Measurements from ENCODE around the gene LDLR.
"Not testable (repeated sequence)": the region's sequence is repeated elsewhere in the genome, so short reads cannot be mapped to it uniquely, and the experiment has no call there.

LDLR gene

DNA sequence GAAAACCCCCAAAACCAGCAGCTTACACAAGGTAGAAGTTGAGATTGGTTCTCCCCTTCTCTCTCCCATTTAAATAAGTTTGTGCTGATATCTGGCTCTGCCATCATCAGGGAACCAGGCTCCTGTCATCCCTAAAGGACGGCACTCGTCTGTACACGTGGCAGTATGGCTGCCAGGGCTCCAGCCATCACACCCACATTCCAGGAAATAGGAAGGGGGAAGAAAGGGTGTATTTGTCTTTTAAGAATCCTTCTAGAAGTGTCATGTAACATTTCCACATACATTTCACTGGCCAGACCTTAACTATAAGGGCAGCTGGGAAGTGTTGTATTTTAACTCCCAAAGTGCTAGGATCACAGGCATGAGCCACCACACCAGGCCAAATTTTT is 56.3 kb downstream of the LDLR start:
- DNase-seq: no peak

DNA sequence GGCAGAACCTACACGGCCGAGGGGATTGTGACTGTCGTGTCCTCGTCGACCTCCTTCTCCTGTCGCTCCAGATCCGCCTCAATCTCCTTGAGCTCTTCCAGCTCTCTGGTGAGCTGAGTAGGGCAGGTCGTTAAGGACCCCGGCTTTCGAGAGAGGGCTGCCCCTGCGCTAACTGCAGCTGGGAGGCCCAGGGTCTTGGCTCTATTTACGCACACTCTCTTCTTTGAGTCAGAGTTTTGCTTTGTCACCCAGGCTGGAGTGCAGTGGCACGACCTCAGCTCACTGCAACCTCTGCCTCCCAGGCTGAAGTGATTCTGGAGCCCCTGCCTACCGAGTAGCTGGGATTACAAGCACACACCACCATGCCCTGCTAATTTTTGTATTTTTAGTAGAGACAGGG is 58.7 kb downstream of the LDLR start:
- DNase-seq: no peak

DNA sequence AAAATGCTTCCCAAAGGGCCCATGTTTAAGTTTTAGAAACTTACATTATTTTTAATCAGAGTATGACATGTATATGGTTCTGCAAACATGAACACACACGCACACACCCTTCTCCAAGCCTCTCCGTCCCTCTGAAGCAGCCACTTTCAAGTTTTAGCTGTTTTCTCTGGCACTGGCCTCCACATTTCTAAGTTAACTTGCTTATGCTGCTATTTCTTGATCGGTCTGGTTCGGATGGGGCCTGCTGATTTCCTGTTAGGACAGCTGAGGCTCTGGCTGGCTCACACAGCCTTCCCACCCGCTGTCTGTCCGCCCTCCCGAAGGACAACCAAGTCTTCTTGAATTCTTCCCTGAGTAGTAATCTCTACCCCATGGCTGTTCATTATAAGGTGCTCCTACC is 61.9 kb downstream of the LDLR start:
- DNase-seq: no peak

DNA sequence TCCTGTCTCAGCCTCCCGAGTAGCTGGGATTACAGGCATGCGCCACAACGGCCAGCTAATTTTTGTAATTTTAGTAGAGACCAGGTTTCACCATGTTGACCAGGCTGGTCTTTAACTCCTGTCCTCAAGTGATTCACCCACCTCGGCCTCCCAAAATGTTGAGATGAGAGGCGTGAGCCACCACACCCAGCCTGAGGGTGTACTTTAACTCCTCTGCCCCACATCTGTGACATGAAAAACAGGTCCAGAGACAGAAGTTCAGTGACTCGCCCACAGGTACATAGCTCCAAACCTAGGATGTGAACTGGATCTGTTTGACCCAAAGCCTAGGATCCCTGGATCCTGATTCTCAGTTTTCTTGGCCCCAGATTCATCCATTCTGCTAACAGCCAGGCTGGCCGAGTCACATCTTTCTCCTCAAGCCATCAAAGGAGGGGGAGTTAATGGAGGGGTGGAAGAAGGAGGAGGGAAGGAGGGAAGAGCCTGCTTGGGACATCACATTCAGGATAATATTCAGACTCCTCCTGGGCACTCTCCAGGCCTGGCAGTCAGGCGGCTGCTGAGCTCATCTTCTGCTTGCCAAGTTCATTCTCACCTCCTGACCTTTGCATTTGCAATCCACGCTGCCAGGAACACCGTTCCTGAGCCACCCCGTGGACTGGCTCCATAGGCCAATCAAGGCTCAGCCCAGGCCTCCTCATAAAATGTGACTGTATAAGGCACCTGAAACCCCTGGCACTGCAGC is 63.2 kb downstream of the LDLR start:
- no peak for DNase-seq

DNA sequence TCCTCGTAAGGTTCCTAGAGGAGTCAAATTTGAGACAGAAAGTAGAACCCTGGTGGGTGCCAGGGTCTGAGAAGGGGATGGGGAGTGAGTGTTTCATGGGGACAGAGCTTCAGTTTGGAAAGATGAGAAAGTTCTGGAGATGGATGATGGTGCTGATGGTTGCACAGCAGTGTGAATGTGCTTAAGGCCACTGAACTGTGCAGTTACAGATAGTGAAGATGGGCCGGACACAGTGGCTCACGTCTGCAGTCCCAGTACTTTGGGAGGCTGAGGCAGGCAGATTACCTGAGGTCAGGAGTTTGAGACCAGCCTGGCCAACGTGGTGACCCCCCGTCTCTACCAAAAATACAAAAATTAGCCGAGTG is 65.4 kb downstream of the LDLR start:
- DNase-seq: no peak

DNA sequence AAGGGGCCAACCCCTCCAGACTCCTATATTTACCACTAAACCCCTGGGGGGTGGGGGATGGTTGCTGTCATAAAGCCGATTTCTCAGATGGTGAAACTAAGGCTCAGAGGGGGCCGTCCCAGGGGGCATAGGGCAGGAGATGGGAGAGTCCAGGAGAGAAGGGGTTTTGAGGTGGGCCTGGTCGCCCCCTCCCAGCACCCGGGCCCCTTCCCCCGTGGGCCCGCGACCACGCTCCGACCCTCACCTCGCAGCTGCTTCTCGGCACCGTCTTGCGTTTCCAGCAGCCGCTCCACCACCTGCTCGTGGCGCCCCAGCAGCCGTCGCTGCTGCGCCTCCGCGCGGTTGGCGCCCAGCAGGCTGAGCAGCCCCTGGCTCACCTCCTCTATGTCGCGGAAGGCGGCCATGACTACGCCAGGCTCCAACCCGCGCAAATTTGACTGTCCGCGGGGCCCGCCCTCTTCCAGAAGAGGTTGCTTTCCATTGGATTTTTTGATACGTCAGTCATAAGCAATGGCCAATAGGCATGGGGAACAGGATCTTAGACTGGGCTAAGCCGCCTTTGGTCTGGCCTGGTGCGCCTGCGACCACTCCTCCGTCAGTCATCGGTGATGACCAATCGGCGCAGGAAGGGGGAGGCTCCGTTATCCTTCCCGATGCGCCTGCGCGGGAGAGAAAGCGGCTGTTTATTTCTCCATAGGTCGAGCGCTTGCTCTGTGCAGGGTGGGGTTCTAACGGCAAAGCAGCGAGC is 66.3 kb downstream of the LDLR start, which contains the start of gene SPC24:
Gene SPC24, minus strand, starts transcription at position 410 of the 748 bp plus-strand sequence. Its CDS starts 6 bp downstream, at position 404.
- peak; percentile 86 for DNase-seq

DNA sequence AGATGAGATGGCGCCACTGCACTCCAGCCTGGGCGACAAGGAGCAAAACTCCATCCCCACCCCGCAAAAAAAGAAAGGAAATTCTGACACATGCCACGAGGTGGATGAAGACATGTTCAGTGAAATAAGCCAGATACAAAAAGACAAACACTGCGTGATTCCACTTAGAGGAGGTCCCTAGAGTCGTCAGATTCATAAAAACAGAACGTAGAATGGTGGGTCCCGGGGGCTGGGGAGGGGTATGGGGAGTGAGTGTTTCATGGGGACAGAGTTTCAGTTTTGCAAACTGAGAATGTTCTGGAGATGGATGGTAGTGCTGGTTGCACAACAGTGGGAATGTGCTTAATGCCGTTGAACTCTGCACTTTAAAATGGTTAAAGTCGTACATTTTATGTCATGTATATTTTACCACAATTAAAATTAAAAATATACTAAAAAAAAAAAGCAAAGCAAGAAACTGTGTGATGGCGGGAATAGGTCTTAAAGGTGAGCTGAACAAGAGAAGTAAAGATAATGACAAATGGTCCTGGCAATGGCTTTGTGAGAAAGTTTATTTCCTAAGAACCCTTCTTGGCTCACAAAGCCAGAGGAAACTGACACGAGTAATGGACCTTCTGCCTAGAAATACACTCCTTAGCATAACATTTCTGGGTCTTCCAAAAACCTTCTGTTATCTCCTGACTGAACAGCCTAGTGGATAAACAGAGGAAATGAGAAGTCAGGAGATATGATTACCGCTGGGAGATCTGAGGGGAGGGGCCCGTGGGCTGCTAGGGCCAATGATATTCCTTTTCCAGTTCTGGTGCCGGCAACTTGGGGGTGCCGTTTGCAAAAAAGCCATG is 70.6 kb downstream of the LDLR start:
- DNase-seq: no peak

DNA sequence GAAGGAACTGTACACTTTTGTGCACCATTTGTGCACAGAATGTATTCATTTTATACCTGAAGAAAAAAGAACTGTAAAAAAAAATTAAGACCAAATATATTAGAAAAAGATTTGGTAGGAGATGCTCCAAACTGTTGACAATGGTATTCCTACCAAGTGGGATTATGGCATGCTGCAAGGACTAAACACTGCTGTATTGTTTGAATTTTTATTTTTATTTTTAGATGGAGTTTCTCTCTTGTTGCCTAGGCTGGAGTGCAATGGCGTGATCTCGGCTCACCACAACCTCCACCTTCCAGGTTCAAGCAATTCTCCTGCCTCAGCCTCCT is 71.1 kb downstream of the LDLR start:
- DNase-seq: not testable (repeated sequence)

DNA sequence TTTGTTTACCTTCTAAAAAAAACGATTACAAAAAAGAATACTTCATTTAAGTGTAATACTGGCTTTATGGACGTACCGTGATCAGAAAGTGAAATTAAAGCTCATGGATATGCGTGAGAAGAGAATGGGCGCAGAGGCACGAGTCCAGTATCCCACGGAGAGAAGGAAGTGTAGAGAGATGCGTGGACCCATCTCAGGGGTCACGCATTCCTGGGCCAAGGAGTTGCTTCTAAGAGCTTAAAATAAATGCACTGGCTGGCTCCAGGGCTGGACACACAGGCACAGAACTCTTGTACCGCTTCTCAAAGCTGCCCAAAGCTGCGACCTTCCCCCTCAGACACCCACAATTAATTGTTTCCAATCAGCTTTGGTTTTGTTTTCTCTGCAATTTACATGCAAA is 75.0 kb downstream of the LDLR start:
- DNase-seq: no peak

DNA sequence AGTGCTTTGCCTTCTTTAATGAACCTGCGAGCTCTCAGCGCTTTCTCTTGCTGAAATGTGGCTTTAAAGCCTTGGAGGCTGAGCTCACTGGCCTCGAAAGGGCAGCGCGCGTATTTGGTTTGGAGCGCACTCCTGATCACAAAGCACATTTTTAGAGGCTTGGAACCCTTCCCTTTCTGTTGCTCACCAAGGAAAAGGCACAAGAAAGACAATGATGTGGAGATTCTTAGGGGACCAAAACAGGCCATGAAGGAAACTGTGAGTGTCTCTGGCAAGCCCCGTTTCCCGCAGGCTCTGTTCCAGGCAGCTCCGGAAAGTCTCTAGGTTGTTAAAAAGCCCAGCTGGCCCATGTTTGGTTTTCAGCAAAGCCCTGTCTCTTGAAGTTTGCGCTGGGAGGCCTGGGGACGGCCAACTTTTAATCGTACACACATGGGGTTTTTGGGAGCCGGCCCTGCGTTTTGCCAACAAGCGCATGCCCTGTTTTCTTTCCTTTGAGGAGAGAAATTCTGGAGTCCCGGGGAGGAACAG is 75.7 kb downstream of the LDLR start:
- no peak for DNase-seq

DNA sequence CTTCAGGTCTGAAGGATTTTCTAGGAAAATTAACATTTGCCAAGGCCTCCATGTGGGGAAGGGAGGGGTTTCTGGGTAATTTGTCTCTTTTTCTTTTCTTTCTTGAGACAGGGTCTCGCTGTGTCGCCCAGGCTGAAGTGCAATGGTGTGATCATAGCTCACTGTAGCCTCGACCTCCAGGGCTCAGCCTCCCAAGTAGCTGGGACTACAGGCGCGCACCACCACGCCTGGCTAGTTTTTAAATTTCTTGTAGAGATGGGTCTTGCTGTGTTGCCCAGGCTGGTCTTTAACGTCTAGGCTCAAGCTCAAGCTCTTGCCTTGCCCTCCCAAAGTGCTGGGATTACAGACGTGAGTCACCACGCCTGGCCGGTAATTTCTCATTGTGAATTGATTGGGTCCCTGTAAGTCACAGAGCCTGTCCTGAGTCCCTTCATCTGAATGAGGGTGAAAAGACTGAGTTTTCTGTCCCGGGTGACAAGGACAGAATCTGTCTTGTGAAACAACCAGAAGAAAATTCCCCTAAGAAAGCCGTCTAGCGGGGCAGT is 76.3 kb downstream of the LDLR start:
- no peak for DNase-seq

DNA sequence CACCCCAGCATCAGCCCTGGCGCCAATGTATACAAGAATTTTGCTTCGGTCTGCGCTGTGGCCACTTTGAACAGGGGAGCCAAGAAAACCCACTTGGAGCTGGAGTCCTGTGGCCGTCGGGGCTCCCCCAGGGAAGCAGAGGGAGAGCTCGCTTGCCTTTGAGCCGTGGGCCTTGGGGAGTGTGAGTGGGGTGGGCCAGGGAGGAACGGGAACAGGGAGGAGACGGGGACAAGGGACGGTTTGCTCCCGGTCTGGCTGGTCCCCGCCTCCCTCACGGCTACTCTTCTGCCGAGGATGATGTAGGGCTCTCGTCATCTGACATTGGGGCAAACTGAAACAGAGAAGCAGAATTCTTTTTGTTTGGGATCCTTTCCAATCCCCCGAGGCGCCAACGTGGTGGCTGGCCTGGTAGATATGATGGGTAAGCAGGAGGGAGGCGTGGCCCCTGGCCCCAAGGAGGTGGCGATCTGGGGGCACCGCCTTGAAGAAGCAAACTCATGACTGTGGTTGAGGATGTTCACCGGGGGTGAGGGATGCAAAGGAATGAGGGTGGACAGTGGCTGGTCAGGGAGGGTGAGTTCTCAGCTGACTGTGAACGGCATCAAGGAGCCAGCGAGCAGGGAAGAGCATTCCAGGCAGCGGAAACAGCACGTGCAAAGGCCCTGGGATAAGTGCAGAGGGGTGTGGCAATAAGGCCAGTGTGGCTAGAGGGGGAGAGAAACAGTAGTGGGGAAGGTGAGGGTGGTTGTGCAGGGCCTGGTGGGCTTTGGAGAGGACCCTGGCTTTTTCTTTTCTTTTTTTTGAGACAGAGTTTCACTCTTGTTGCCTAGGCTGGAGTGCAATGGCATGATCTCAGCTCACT is 77.2 kb downstream of the LDLR start:
- no peak for DNase-seq

DNA sequence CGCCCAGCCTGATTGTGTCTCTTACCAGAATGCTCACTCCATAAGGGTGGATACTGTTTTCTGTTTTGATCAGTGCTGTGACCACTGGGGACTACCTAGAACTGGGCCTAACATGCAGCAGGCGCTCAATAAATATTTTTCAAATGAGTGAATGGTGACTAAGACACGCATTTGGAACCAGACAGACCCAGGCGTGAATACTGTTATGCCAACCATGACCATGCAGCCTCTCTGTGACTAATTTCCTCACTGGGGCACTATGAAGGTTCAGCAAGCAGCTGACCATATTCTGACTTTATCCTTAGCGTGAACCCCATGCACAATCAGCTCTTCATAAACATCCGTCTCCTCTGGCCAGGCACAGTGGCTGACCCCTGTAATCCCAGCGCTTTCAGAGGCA is 79.3 kb downstream of the LDLR start:
- DNase-seq: no peak

DNA sequence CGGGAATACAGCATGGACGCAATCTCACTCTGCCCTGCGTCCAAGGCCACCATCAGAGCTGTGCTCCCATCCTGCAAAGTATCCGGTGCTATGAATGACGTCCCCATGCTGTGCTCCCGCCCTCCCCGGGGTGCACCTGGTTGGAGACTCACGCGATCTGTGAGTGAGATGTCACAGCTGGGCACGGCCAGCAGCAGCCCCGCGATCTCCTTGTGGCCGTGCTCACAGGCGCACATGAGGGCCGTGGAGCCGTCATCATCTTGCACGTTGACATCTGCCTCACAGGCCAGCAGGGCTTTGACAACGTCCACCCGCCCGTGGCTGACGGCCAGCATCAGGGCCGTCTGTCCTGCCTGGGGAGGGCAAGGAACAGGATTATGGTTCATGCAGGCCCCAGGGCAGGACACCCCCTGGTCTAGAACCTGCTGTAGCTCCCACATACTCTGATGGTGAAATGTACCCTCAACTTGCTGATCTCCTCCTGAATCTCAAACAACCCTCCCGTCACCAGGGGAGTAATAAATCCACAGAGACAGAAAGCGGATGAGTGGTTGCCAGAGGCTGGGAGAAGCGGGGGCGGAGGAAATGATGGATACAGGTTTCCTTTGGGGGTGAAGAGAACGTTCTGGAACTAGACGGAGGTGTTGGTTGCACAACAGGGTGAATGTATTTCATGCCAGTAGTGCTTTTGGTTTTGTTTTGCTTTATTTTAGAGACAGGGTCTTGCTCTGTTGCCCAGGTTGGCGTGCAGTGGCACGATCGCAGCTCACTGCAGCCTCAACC is 80.8 kb downstream of the LDLR start:
- no peak for DNase-seq

DNA sequence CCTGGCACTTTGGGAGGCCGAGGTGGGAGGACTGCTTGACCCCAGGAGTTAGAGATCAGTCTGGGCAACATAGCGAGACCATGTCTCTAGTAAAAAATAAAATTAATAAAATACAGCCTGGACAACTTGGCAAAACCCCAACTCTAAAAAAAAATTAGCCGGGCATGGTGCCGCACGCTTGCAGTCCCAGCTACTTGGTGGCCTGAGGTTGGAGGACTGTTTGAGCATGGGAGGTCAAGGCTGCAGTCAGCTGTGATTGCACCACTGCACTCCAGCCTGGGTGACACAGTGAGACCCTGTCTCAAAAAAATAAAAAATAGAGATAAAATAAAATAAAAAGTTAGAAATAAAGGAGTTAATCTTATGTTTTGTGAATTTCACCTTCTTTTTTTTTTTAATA is 81.9 kb downstream of the LDLR start:
- no peak for DNase-seq

DNA sequence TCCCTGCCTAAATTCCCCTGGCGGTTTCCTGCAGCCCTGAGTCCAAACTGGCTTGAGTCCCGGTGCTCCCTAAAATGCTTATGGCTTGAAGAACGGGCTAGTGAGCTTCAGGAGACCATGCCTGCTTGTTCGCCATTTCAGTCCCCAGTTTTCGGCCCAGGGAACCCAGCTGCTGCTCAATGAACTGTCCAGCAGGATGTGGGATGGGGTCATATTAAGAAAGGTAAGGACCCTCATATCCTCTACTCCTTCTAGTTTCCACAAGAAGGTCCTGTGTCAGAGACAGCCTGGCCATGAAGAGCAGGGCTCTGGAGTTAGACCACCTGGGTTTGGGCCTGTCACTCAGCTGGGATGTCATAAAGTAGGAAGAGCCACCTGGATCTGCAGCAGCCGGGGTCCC is 83.3 kb downstream of the LDLR start:
- DNase-seq: no peak

DNA sequence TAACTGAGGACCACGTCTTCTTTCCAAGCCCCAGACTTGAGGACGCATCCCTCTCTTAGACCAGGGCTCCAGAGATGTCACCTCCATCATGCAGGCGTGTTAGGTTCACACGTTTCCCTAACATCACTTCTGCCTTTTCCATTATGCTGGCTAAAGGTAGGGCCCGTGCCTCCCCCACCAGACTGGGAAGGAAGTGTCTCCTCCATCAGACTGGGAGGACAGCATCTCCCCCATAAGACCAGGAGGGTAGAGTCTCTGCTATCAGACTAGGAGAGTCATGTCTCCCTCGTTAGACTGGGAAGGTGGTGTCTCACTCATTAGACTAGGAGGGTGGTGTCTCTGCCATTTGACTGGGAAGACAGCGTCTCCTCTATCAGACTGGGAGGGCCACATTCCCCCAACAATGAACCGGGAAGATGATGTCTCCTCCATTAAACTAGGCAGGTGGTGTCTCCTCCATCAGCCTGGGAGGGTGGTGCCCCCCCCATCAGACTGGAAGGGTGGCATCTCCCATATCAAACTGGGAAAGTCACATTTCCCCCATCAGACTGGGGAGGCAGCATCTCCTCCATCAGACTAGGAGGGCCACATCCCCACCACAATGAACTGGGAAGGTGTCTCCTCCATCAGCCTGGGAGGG is 84.4 kb downstream of the LDLR start:
- no peak for DNase-seq

DNA sequence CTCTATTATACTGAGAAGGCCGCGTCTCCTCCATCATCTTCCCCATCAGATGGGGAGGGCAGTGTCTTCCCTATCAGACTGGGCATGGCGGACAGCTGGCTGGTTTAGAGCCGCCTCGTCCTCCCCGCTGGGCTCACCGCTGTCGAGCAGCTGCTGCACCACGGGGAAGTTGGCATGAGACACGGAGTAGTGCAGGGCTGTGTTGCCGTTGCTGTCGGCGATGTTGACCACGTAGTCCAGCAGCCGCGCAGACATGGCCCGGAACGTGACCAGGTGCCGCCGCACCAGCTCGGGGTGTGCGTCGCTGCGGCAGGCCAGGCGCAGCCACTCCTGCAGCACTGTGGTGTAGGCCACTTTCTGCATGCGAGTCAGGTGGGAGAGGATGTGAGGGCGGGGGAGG is 85.1 kb downstream of the LDLR start:
- DNase-seq: no peak

DNA sequence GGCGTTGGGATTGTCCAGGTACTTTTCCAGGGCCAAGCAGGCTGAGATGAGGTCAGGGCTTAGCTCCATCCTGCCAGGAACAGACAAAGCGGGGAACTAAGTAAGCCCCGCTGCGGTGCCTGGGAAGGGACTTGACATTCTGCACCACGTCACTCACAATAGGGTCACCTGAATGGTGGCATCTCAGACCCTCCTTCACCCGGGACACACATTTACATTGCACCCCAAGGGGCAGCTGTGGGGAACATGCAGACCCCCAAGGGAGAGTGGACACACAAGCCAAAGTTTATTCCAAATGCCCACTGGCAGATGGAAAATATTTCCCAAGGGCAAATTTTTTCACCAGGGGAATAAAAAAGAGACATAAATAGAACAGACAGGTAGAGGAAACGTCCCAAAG is 86.7 kb downstream of the LDLR start:
- no peak for DNase-seq

DNA sequence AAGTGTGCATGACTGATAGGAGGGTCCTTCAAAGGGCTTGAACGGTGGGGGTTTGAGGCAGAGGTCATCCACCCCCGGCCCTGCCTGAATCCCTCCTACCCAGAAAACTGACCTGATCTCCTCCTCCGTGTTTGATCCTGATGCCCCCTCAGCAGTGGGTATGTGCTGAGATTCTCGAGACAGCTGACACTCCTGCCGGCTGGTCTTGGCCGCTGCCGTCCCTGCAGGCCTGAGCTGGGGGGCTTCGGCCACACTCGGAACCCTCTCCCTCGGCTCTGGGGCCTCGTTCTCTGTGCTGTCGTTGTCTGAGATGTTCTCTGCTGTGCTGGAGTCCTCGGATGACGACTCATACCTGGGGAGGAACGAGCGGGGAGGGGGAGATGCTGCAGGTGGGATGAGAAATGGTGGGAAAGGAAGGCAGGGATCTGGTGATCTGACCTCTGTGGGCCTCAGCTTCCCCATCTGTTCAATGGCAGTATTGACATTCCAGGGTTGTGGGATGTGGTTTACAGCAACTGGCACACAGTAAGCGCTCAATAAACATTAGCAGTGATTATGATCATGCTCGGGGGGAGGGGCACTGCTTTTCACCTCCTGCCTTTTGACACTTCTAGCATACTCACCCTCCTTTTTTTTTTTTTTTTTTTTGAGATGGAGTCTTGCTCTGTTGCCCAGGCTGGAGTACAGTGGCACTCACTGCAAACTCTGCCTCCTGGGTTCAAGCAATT is 87.4 kb downstream of the LDLR start:
- DNase-seq: no peak
